D721Med (cell line): ENCODE measurements around the gene LRRC74B.
A peak's percentile ranks its signal among the peaks of the same experiment; 100 is the strongest.

ENCODE experiments used
- DNase-seq: peaks from one replicate; pipeline ENCODE4 v3.0.0; 2011; ENCODE audit warnings: low spot score; ENCODE audit not compliant: insufficient read length
- FAIRE-seq: peaks from 2 replicates; lab custom pipeline; 2011; peaks lifted over from hg19 to GRCh38; lab: Jason Lieb, UNC
- TF ChIP-seq, protein P1 (sequence below): IDR thresholded peaks from 2 replicates; pipeline ENCODE4 v1.5.1; 2012; ENCODE audit warnings: mild to moderate bottlenecking, control low read depth; ENCODE audit not compliant: insufficient read depth; ENCODE audit errors: missing control alignments

Gene LRRC74B

DNA sequence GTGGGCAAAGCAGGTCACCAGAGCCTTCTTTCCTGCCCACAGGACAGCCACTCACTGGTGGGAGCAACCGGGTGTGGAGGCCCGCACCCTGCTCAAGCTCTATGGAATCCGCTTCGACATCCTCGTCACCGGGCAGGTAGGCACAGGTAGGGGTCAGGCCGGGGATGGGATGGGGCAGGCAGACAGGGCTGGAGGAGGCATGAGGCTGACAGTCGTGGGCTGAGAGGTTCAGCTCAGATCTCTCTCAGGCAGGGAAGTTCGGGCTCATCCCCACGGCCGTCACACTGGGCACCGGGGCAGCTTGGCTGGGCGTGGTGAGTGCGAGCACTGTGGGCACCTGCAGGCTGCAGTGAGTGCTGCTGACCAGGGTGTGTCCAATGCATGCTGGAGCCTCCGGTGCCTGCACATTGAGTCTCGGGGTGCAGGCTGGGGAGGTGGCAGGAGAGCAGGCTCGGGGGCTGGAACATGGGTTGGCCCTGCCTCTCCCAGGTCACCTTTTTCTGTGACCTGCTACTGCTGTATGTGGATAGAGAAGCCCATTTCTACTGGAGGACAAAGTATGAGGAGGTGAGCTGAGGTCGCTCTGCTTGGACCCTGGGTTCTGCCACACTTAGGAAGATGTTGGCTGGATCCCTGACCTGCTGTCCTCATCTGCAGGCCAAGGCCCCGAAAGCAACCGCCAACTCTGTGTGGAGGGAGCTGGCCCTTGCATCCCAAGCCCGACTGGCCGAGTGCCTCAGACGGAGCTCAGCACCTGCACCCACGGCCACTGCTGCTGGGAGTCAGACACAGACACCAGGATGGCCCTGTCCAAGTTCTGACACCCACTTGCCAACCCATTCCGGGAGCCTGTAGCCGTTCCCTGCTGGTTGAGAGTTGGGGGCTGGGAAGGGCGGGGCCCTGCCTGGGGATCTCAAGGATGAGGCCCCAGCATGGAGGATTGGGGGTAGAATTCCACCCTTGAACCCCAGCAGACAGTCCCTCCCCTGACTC lies 19.7 kb upstream of the LRRC74B start:
- TF ChIP-seq, protein P1, sequence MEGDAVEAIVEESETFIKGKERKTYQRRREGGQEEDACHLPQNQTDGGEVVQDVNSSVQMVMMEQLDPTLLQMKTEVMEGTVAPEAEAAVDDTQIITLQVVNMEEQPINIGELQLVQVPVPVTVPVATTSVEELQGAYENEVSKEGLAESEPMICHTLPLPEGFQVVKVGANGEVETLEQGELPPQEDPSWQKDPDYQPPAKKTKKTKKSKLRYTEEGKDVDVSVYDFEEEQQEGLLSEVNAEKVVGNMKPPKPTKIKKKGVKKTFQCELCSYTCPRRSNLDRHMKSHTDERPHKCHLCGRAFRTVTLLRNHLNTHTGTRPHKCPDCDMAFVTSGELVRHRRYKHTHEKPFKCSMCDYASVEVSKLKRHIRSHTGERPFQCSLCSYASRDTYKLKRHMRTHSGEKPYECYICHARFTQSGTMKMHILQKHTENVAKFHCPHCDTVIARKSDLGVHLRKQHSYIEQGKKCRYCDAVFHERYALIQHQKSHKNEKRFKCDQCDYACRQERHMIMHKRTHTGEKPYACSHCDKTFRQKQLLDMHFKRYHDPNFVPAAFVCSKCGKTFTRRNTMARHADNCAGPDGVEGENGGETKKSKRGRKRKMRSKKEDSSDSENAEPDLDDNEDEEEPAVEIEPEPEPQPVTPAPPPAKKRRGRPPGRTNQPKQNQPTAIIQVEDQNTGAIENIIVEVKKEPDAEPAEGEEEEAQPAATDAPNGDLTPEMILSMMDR, result no peak
- no peak for DNase-seq
- FAIRE-seq, result no peak

DNA sequence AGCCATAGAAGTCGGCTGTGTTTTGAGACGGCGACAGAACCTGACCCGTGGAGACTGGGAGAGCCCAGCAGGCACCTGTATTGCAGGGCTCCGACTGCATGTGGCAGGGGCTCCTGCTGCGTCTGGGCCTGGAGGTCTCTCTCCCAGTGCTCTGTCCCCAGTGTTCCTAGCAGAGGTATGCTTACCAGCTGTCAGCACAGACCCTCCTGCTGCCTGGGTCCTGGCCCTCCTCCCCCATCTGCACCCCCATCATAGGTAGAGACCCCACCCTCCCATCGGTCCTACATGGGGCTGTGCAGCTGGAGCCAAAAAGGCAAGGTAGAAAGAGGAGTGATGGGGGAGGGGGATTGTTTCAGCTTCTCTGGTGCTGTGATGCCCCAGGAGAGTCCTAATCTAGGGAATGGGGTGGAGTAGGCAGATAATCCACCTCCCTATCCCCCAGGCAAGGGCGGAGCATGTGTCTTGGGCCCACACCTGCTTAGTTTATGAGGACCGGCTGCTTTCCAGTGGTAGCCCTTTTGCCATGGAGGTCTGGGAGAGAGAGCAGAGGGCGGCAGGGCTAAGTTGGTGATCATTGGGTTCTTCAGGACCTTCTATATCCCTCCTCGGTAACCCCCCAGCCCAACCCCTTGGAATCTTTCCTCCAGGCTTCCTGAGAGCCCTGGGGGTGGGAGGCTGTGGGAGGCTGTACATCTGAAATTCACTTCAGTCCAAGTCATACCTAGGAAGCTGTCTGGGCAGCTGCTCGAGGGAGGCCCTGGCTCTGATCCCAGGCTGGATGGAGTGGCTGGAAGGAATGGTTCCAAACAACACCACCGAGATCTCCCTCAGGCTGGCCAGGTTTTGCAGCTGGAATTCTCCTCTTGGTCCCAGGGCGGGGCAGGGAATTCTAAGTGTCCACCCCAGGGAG lies 18.7 kb upstream of the LRRC74B start:
- no peak for FAIRE-seq
- TF ChIP-seq, protein P1, result no peak
- DNase-seq, result peak; percentile 89

DNA sequence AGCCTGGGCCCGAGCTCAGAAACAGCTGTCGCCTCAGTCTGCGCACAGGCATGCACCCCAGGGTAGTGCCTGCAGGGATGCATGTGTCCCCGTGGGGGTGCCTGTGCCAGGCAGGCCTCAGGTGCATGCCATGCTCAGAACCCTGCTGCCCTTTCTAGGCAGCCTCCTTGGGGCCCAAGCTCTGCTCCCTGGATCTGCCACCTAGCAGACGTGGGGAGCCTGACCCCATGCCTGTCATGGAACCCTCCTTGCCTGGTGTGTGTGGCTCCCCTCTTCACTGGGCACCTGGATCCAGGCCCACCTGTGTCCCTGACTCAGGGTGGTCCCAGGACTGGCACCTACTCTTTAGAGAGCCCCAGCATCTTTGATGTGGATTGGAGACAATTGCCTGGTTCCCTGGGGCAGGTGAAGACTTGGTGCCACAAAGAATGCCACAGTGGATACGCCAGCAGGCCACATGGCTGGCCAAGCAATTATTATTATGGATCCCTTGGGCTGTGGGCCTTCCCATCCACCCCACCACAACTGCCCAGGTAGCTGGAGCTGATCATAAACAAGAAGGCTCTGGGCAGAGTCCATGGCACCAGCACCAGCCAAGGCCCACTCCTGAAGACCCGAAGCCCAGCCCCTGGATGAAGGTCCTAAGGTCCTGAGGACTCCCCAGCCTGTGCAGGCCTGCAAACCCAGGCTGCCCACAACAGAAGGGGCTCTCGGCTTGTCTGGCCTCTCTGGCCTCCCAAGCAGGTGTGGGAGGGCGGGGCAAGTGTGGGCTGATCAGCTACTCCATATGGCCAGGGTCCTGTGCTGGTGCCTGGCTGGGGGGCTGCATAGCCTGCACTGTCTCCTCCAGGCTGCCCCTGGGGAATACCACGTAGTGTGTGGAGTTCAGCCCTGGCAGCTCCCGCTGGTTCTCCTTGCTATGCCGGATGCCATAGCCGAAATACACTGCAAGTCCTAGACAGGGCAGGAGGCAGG lies 17.2 kb upstream of the LRRC74B start:
- DNase-seq (no peak), FAIRE-seq (no peak)
- TF ChIP-seq, protein P1, result no peak

DNA sequence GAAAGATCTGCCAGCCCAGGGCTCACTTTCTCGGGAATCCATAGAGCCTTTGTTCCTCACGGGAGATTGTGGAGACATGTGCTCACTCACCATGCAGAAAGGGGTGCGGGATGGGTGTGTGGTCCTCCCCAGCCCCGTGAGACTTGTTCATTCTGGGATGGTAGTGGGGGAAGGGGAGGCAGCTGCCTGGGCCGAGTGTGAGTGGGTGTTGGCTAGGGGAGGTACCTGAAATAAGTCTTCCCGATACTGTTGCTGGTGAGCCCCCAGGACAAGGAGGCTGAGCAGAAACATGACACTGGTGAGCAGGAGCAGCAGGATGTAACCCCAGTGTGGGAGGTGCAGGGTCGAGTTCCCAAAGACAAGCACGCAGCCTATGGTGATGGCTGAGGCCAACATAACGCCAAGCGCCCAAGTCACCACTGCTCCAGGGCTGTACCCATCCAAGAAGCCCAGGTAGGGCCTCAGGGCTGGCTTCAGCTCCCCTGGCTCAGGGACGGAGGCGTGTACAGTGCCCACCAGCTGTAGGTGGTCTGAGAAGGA lies 16.2 kb upstream of the LRRC74B start:
- DNase-seq (no peak), FAIRE-seq (no peak)

DNA sequence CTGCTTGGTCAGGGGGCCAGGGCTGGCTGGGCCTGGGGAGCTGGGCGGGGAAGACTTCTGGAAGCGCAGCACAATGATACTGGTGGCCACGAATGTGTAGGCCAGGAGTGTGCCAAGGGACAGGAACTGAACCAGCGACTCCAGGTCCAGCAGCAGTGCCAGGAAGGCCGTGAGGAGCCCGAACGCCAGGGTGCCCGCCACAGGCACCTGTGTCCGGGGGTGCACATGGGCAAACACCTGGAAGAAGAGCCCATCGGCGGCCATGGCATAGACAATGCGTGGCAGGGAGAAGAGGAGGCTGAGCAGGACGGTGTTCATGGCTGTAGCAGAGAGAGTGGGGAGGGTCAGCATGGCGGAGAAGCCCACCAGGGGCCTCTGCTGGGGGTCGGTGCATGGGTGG lies 15.7 kb upstream of the LRRC74B start:
- TF ChIP-seq, protein P1, result no peak
- no peak for FAIRE-seq

More for the DNA sequence above, 16.2 kb upstream of the LRRC74B start:
- TF ChIP-seq, protein P1, result no peak

More for the DNA sequence above, 15.7 kb upstream of the LRRC74B start:
- no peak for DNase-seq
